ENCODE measurements around the gene INHBB. TPM values are rescaled to one million over a fixed set of nuclear protein-coding genes. Genes with fewer than 3 reads are reported as not detected.

Gene INHBB
- total RNA-seq, 6 donors from 2014 or later: 2.3 to 12.4 (median 8.0) TPM

- H3K27ac ChIP-seq: no peak overlapping the region
- TF ChIP-seq POLR2A (IDR thresholded peaks at IDR 0.05) (no peak), CTCF (IDR thresholded peaks at IDR 0.05) (no peak), EP300 (IDR thresholded peaks at IDR 0.05) (no peak), POLR2AphosphoS5 (IDR thresholded peaks at IDR 0.05) (no peak)
- WGBS, 2 donors: 84 to 87% methylated on average over 28 of the region's 28 CpGs
- H3K4me3 ChIP-seq: no peak overlapping the region
- H3K9me3 ChIP-seq: no peaks in the 10 kb centered on the region
- DNase-seq (peak in 1 of 2 donors; percentile 62), ATAC-seq (ENCODE audit: low FRiP score in 2 of 2) (no peak)
- no peaks in the 10 kb centered on the region for H3K27me3 ChIP-seq
- H3K4me1 ChIP-seq: no peaks in the 10 kb centered on the region
- H3K36me3 ChIP-seq: no peaks in the 10 kb centered on the region
Observed at GRCh38 chr2:120358734-120359465, 13.0 kb downstream of the INHBB start.

- DNase-seq (no peak), ATAC-seq (ENCODE audit: low FRiP score in 2 of 2) (no peak)
- Histone ChIP-seq H3K27me3 (no peaks in the 10 kb centered on the region), H3K27ac (no peak overlapping the region), H3K9me3 (no peaks in the 10 kb centered on the region), H3K4me1 (no peaks in the 10 kb centered on the region), H3K36me3 (no peaks in the 10 kb centered on the region), H3K4me3 (no peak overlapping the region)
- 74 to 85% methylated on average over 3 of the region's 5 CpGs for WGBS, 2 donors
- TF ChIP-seq CTCF (IDR thresholded peaks at IDR 0.05): no peak
- TF ChIP-seq EP300 (IDR thresholded peaks at IDR 0.05): no peak
- no peak for TF ChIP-seq POLR2AphosphoS5 (IDR thresholded peaks at IDR 0.05)
- no peak for TF ChIP-seq POLR2A (IDR thresholded peaks at IDR 0.05)
Observed at GRCh38 chr2:120360307-120360855, 14.4 kb downstream of the INHBB start.

GRCh38 chr2:120362926-120363325, 17.0 kb downstream of the INHBB start:
- no peaks in the 10 kb centered on the region for H3K36me3 ChIP-seq

GRCh38 chr2:120365236-120365793, 19.4 kb downstream of the INHBB start:
- 86 to 92% methylated on average over 8 to 13 of the region's 13 CpGs for WGBS, 2 donors
- no peaks in the 10 kb centered on the region for H3K36me3 ChIP-seq
- H3K27me3 ChIP-seq: no peaks in the 10 kb centered on the region
- H3K9me3 ChIP-seq: no peaks in the 10 kb centered on the region
- ATAC-seq (ENCODE audit: low FRiP score in 2 of 2) (no peak), DNase-seq (no peak)
- no peak overlapping the region for H3K4me3 ChIP-seq
- H3K4me1 ChIP-seq: no peaks in the 10 kb centered on the region
- TF ChIP-seq EP300 (IDR thresholded peaks at IDR 0.05) (no peak), POLR2A (IDR thresholded peaks at IDR 0.05) (no peak), POLR2AphosphoS5 (IDR thresholded peaks at IDR 0.05) (no peak), CTCF (IDR thresholded peaks at IDR 0.05) (no peak)
- H3K27ac ChIP-seq: no peak overlapping the region

More at GRCh38 chr2:120362926-120363325, 17.0 kb downstream of the INHBB start:
- no peak overlapping the region for H3K27ac ChIP-seq
- H3K4me1 ChIP-seq: no peaks in the 10 kb centered on the region
- H3K27me3 ChIP-seq: no peaks in the 10 kb centered on the region
- WGBS, 2 donors: 86 to 90% methylated on average over 11 of the region's 11 CpGs
- no peak overlapping the region for H3K4me3 ChIP-seq
- no peak for ATAC-seq (ENCODE audit: low FRiP score in 2 of 2)
- DNase-seq: no peak
- TF ChIP-seq CTCF (IDR thresholded peaks at IDR 0.05): no peak
- no peak for TF ChIP-seq EP300 (IDR thresholded peaks at IDR 0.05)
- no peak for TF ChIP-seq POLR2A (IDR thresholded peaks at IDR 0.05)
- no peak for TF ChIP-seq POLR2AphosphoS5 (IDR thresholded peaks at IDR 0.05)
- H3K9me3 ChIP-seq: no peaks in the 10 kb centered on the region
